Measurements from ENCODE around the gene HNMT. TPM values are rescaled to one million over a fixed set of nuclear protein-coding genes. Genes with fewer than 3 reads are reported as not detected.

Gene HNMT
- polyA plus RNA-seq, 1 of the 3 experiments (the other 2 are of a cell fraction): 1.8 TPM

- Histone ChIP-seq H3K9me2 (no peaks in the 10 kb centered on the region), H3K9me3 (no peaks in the 10 kb centered on the region), H3F3A (replicated peaks; ENCODE audit: insufficient read depth) (no peaks in the 10 kb centered on the region), H3K4me3 (ENCODE audit: low read depth in 2 of 2, low read length in 1 of 2) (no peak overlapping the region), H3K36me3 (replicated peaks in 1 of 2; ENCODE audit: control insufficient read depth in 1 of 2, insufficient read depth in 2 of 2, low read length in 1 of 2) (no peaks in the 10 kb centered on the region), H3K79me2 (ENCODE audit: insufficient read depth) (no peaks in the 10 kb centered on the region), H3K4me1 (ENCODE audit: control insufficient read depth in 1 of 2, insufficient read depth in 2 of 2, low read depth in 1 of 2, low read length in 1 of 2) (no peaks in the 10 kb centered on the region; a peak in 2 of 4 replicates), H3K4me2 (no peak overlapping the region), H2AFZ (ENCODE audit: low read depth) (no peak overlapping the region), H4K20me1 (ENCODE audit: insufficient read depth) (no peaks in the 10 kb centered on the region), H3K27me3 (ENCODE audit: insufficient read depth) (no peaks in the 10 kb centered on the region; the same call in 1 of the 2 replicates), H3K27ac (ENCODE audit: low read depth in 2 of 2, low read length in 1 of 2) (peak overlapping the region in 1 of 2 experiments; percentile 44; a peak in 1 of 4 replicates), H3K9ac (no peak overlapping the region)
- DNase-seq: no peak
- POLR2A ChIA-PET: no interaction called here
- CTCF ChIA-PET: interaction anchor here (0.7 to 1.4 kb wide), 5 partner anchors 8 to 844 kb away, joined by 3 read pairs; no protein-coding TSS in a partner anchor
- WGBS (ENCODE audit: low lambda C conversion rate): 84% methylated on average over 6 of the region's 6 CpGs
- TF ChIP-seq NRF1 (IDR thresholded peaks at IDR 0.05; ENCODE audit: low read depth, low read length): no peak
- no peak for TF ChIP-seq FOSL2 (IDR thresholded peaks at IDR 0.05; ENCODE audit: borderline replicate concordance, low read depth)
- no peak for TF ChIP-seq TAF1 (IDR thresholded peaks at IDR 0.05; ENCODE audit: borderline replicate concordance, low read depth, low read length)
- no peak for TF ChIP-seq SMC3 (IDR thresholded peaks at IDR 0.05; ENCODE audit: low read depth, low read length)
- TF ChIP-seq FOXJ3 (CRISPR knock-in tag; IDR thresholded peaks at IDR 0.05): no peak
- no peak for TF ChIP-seq SIN3A (IDR thresholded peaks at IDR 0.05; ENCODE audit: borderline replicate concordance, low read depth, low read length)
- TF ChIP-seq CHD2 (IDR thresholded peaks at IDR 0.05; ENCODE audit: low read length, partially characterized antibody): no peak
- no peak for TF ChIP-seq USF1 (IDR thresholded peaks at IDR 0.05; ENCODE audit: borderline replicate concordance, low read depth)
- TF ChIP-seq GABPA (IDR thresholded peaks at IDR 0.05; ENCODE audit: low read depth): no peak
- TF ChIP-seq YY1 (IDR thresholded peaks at IDR 0.05; ENCODE audit: low read depth): no peak
- no peak for TF ChIP-seq ELF1 (IDR thresholded peaks at IDR 0.05)
- TF ChIP-seq RXRA (IDR thresholded peaks at IDR 0.05; ENCODE audit: borderline replicate concordance, low read depth): no peak
Observed at GRCh38 chr2:137942833-137943677, 21.2 kb upstream of the HNMT start.

DNA sequence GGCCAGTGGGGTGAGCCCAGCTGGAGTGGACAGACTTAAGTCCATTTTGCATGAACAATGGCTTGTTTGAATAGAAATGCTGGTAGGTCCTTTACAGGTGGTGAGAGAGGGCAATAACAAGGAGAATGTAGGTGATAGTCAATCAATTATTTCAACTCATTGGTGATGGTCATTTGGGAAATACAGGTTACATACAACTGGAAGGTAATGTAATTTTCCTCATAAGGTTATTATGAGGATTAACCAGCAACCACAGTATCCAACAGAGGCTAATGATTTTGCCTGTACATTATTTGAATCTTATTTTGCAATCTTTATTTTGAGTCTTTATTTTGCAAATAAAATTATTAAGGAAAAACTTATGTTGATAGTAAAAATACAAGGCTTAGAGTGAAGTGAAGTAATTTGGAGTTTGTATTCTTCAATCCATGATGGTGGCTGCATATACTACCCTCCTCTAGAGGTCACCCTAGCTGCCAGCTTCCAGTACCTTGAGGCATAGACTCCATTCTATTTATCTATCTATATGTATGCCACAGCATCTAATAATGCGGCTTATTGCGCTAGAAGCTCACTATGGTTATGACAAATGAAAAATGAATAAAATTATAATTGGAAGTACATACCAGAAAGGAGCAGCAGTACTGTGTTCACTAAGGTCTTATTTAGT, 20.5 kb upstream of the HNMT start:
- no peaks in the 10 kb centered on the region for H3K9me2 ChIP-seq
- H3K27ac ChIP-seq (ENCODE audit: low read depth in 2 of 2, low read length in 1 of 2): no peak overlapping the region
- H3K9ac ChIP-seq: no peak overlapping the region
- no peaks in the 10 kb centered on the region; the same call in 1 of the 2 replicates for H3K27me3 ChIP-seq (ENCODE audit: insufficient read depth)
- H3K36me3 ChIP-seq (replicated peaks in 1 of 2; ENCODE audit: control insufficient read depth in 1 of 2, insufficient read depth in 2 of 2, low read length in 1 of 2): no peaks in the 10 kb centered on the region
- CTCF ChIA-PET: interaction anchor here (0.7 to 1.3 kb wide), 3 partner anchors 264 to 843 kb away, joined by 3 read pairs; no protein-coding TSS in a partner anchor
- H3K4me1 ChIP-seq (ENCODE audit: control insufficient read depth in 1 of 2, insufficient read depth in 2 of 2, low read depth in 1 of 2, low read length in 1 of 2): no peaks in the 10 kb centered on the region; a peak in 2 of 4 replicates
- no peaks in the 10 kb centered on the region for H3F3A ChIP-seq (replicated peaks; ENCODE audit: insufficient read depth)
- TF ChIP-seq, protein P1, sequence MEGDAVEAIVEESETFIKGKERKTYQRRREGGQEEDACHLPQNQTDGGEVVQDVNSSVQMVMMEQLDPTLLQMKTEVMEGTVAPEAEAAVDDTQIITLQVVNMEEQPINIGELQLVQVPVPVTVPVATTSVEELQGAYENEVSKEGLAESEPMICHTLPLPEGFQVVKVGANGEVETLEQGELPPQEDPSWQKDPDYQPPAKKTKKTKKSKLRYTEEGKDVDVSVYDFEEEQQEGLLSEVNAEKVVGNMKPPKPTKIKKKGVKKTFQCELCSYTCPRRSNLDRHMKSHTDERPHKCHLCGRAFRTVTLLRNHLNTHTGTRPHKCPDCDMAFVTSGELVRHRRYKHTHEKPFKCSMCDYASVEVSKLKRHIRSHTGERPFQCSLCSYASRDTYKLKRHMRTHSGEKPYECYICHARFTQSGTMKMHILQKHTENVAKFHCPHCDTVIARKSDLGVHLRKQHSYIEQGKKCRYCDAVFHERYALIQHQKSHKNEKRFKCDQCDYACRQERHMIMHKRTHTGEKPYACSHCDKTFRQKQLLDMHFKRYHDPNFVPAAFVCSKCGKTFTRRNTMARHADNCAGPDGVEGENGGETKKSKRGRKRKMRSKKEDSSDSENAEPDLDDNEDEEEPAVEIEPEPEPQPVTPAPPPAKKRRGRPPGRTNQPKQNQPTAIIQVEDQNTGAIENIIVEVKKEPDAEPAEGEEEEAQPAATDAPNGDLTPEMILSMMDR (IDR thresholded peaks at IDR 0.05): peak; percentile 12; the same call in 1 of the 2 replicates
- no peak for TF ChIP-seq EZH2phosphoT487 (IDR thresholded peaks at IDR 0.05; ENCODE audit: borderline replicate concordance, low read depth)
- POLR2A ChIA-PET: no interaction called here
- no peak overlapping the region for H3K4me2 ChIP-seq
- H4K20me1 ChIP-seq (ENCODE audit: insufficient read depth): no peaks in the 10 kb centered on the region
- no peak overlapping the region for H3K4me3 ChIP-seq (ENCODE audit: low read depth in 2 of 2, low read length in 1 of 2)
- no peaks in the 10 kb centered on the region for H3K9me3 ChIP-seq
- no peak for DNase-seq
- 95% methylated on average over 2 of the region's 2 CpGs for WGBS (ENCODE audit: low lambda C conversion rate)
- no peak overlapping the region for H2AFZ ChIP-seq (ENCODE audit: low read depth)
- H3K79me2 ChIP-seq (ENCODE audit: insufficient read depth): no peaks in the 10 kb centered on the region

All from SK-N-SH (cell line).